Spleen (tissue), 11 donors: ENCODE results near the gene TENM4. TPM values are rescaled to one million over a fixed set of nuclear protein-coding genes. Genes with fewer than 3 reads are reported as not detected.

ENCODE experiments used
- DNase-seq: peaks from one replicate; pipeline ENCODE4 v3.0.0-alpha.2; 2020
- H3K27ac ChIP-seq, 8 donors: fragments of 200-600 bp; sonication (generic) in 7 of 8; 1 replicate in 4 of 8; 2 replicates in 4 of 8; pipeline versions ENCODE4 v1.5.0 to v1.8.0; 2016 to 2021; ENCODE audit warnings: inconsistent platforms in 4 of 8, mild to moderate bottlenecking in 4 of 8, moderate library complexity in 1 of 8
- H3K27me3 ChIP-seq, 7 donors: fragments of 200-600 bp; sonication (generic) in 6 of 7; replicated peaks in 1 of 7; 1 replicate in 4 of 7; 2 replicates in 3 of 7; pipeline versions ENCODE4 v1.5.0 to v1.8.0; 2016 to 2021; ENCODE audit warnings: inconsistent platforms in 3 of 7, mild to moderate bottlenecking in 1 of 7
- H3K36me3 ChIP-seq, 6 donors: fragments of 200-600 bp; sonication (generic) in 5 of 6; 1 replicate in 4 of 6; 2 replicates in 2 of 6; pipeline versions ENCODE4 v1.5.0 to v1.8.0; 2016 to 2021; ENCODE audit warnings: inconsistent platforms in 2 of 6
- H3K4me1 ChIP-seq, 6 donors: fragments of 200-600 bp; sonication (generic) in 5 of 6; 1 replicate in 3 of 6; 2 replicates in 3 of 6; pipeline versions ENCODE4 v1.5.0 to v1.8.0; 2016 to 2021; ENCODE audit warnings: inconsistent platforms in 3 of 6
- H3K4me3 ChIP-seq, 8 donors: fragments of 200-600 bp; sonication (generic) in 7 of 8; 1 replicate in 4 of 8; 2 replicates in 4 of 8; pipeline versions ENCODE4 v1.5.0 to v1.8.0; 2016 to 2021; ENCODE audit warnings: inconsistent platforms in 4 of 8, mild to moderate bottlenecking in 4 of 8, moderate library complexity in 2 of 8
- H3K9me3 ChIP-seq, 8 donors: fragments of 200-600 bp; sonication (generic) in 7 of 8; 1 replicate in 4 of 8; 2 replicates in 4 of 8; pipeline versions ENCODE4 v1.5.0 to v1.8.0; 2016 to 2021; ENCODE audit warnings: inconsistent platforms in 4 of 8
- CTCF ChIP-seq, 11 experiments: fragments of 200-600 bp in 7 of 11; fragments of 450-650 bp in 4 of 11; sonication (generic) in 4 of 11; IDR thresholded peaks in 8 of 11; conservative IDR thresholded peaks in 3 of 11; 1 replicate in 7 of 11; 2 replicates in 4 of 11; pipeline versions ENCODE4 v1.4.0 to v1.8.0; 2016 to 2021; ENCODE audit warnings: antibody characterized with exemption in 11 of 11, inconsistent platforms in 4 of 11, mild to moderate bottlenecking in 1 of 11
- POLR2A ChIP-seq, 3 donors: fragments of 450-650 bp; IDR thresholded peaks; one replicate each; pipeline ENCODE4 v1.5.1; 2017; ENCODE audit warnings: antibody characterized with exemption in 3 of 3, mild to moderate bottlenecking in 1 of 3
- POLR2AphosphoS5 ChIP-seq, 3 donors: sonication (generic); formaldehyde crosslinking; IDR thresholded peaks; one replicate each; pipeline ENCODE4 v1.5.1; 2017; ENCODE audit warnings: antibody characterized with exemption in 3 of 3
- WGBS, 5 donors: extraction: QIAGEN DNeasy Blood & Tissue Kit in 3 of 5; methylation state at CpG; one replicate each; pipeline versions ENCODE4 v1.1.5 to v1.1.7; 2013 to 2018; 5-methylcytosine and 5-hydroxymethylcytosine counted together
- intact Hi-C: fragments of 100-400 bp; cut with DNase I; formaldehyde crosslinking; loops from one replicate; pipeline ENCODE4 v1.15.0; 2023; ENCODE audit warnings: low total_unique reads
- polyA plus RNA-seq, 3 donors: library from polyadenylated mRNA; stranded (reverse); fragments of 200-250 nt; gene quantifications; one replicate each; pipeline ENCODE4 v1.2.1, GENCODE V29; 2013
- total RNA-seq, 7 donors: library from RNA; depleted of rRNA in 3 of 7; stranded (reverse); fragments of >200 nt in 3 of 7; fragmentation: NEBNext Ultra II Directional in 4 of 7; extraction: Animal tissue kit (Norgen Biotek cat#: 25700) in 4 of 7; gene quantifications; one replicate each; pipeline versions ENCODE4 v1.1.0 to v1.2.1, GENCODE V29; 2016 to 2021
- donor health status: healthy with polysubstance abuse.
- donor health status: DM: no; HTN: no; CAD: no; lungs with moderate emphysema.
- donor health status: DM: no; HTN: no; CAD: no.
- donor health status: Bipolar disorder and iron deficiency.
- donor health status: healthy.
- donor health status: DM: no; HTN: no; CAD: no.
- donor health status: DM: yes; HTN: yes; CAD: no.

The TENM4 gene
- total and polyA plus RNA-seq, 10 donors, result 0.09 to 4.5 (median 1.2) TPM

DNA sequence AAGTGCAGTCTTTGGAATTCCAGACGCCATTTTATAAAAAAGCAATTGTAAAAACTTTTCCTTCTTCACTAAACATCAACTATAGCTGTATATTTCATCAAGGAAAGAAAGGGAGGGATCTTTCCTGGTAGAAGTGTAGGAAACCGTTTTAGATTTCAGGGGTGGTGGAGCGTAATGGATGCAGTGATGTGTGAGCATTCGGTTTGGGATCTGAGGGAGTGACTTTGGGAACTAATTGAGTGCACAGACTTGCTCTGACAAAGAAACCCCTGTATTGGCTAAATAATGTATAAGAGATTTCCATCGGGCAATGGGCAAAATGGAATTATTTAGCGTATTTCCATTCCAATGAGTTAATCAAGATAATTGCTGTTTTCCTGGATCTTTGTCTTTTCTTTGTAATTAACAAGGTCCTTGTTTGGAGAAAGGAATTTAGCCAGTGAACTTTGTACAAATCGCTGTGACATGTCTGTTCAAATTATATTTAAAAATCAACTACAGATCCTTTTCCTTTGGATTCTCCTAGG, 741.2 kb downstream of the TENM4 start:
- peaks cover 0 to 29% (median 0%) of the 10 kb centered on the region in 7 donors for H3K27me3 ChIP-seq
- H3K36me3 ChIP-seq, result no peaks in the 10 kb centered on the region
- no peak overlapping the region for H3K27ac ChIP-seq
- H3K4me3 ChIP-seq, result no peak overlapping the region
- no peaks in the 10 kb centered on the region for H3K9me3 ChIP-seq
- TF ChIP-seq POLR2A (IDR thresholded peaks at IDR 0.05), result no peak
- TF ChIP-seq POLR2AphosphoS5 (IDR thresholded peaks at IDR 0.05), result no peak
- no peak for DNase-seq
- intact Hi-C loops, result no loop called here
- no peaks in the 10 kb centered on the region for H3K4me1 ChIP-seq
- 85 to 93% (median 86%) methylated on average over 7 of the region's 7 CpGs for WGBS, 5 donors

GRCh38 chr11:78698612-78699011, 742.2 kb downstream of the TENM4 start:
- no peaks in the 10 kb centered on the region for H3K9me3 ChIP-seq
- DNase-seq, result no peak
- intact Hi-C loops, result no loop called here
- H3K36me3 ChIP-seq, result no peaks in the 10 kb centered on the region
- 88 to 96% (median 90%) methylated on average over 3 of the region's 3 CpGs for WGBS, 5 donors
- TF ChIP-seq CTCF (IDR thresholded peaks at IDR 0.05 in 8 of 11, conservative IDR thresholded peaks at IDR 0.05 in 3 of 11), result no peak
- TF ChIP-seq POLR2AphosphoS5 (IDR thresholded peaks at IDR 0.05), result no peak
- TF ChIP-seq POLR2A (IDR thresholded peaks at IDR 0.05), result no peak
- H3K4me1 ChIP-seq, result no peaks in the 10 kb centered on the region
- H3K4me3 ChIP-seq, result no peak overlapping the region
- no peak overlapping the region for H3K27ac ChIP-seq
- peaks cover 0 to 29% (median 0%) of the 10 kb centered on the region in 7 donors for H3K27me3 ChIP-seq

- Histone ChIP-seq H3K4me3 (no peak overlapping the region), H3K4me1 (no peaks in the 10 kb centered on the region), H3K27ac (no peak overlapping the region), H3K27me3 (peaks cover 0 to 29% (median 0%) of the 10 kb centered on the region in 7 donors), H3K9me3 (no peaks in the 10 kb centered on the region), H3K36me3 (no peaks in the 10 kb centered on the region)
- 78 to 87% (median 80%) methylated on average over 7 of the region's 7 CpGs for WGBS, 5 donors
- intact Hi-C loops, result no loop called here
- TF ChIP-seq CTCF (IDR thresholded peaks at IDR 0.05 in 8 of 11, conservative IDR thresholded peaks at IDR 0.05 in 3 of 11) (no peak), POLR2AphosphoS5 (IDR thresholded peaks at IDR 0.05) (no peak), POLR2A (IDR thresholded peaks at IDR 0.05) (no peak)
- no peak for DNase-seq
Measured at GRCh38 chr11:78696177-78696576, 744.7 kb downstream of the TENM4 start.

DNA sequence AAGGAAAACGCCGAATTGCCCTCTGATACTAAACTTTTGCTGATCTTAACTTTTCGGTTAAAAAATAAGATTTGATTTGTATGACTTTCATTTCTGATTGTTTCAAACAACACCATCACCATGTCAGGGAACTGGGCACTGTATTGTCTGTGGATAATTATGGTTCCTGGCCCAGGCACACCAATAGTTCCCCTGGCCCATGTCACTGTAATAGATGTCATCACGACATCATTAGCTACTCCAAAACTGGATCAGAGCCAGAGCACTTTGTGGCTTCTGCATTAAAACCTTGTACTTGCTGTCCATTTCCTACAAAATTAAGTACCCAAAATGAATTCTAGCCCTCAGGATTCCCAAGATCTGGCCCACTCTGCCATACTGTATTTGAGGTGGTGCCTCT, 746.7 kb downstream of the TENM4 start:
- Histone ChIP-seq H3K9me3 (no peaks in the 10 kb centered on the region), H3K4me1 (no peaks in the 10 kb centered on the region), H3K27me3 (peaks cover 0 to 25% (median 0%) of the 10 kb centered on the region in 7 donors), H3K4me3 (no peak overlapping the region), H3K36me3 (no peaks in the 10 kb centered on the region), H3K27ac (no peak overlapping the region)
- TF ChIP-seq POLR2AphosphoS5 (IDR thresholded peaks at IDR 0.05), result no peak
- TF ChIP-seq POLR2A (IDR thresholded peaks at IDR 0.05), result no peak
- TF ChIP-seq CTCF (IDR thresholded peaks at IDR 0.05 in 8 of 11, conservative IDR thresholded peaks at IDR 0.05 in 3 of 11), result no peak
- intact Hi-C loops, result no loop called here
- WGBS, 5 donors, result 75 to 91% (median 86%) methylated on average over 4 of the region's 4 CpGs
- DNase-seq, result no peak

GRCh38 chr11:78691215-78691614, 749.6 kb downstream of the TENM4 start:
- intact Hi-C loops, result no loop called here

More at GRCh38 chr11:78691215-78691614, 749.6 kb downstream of the TENM4 start:
- H3K4me3 ChIP-seq, result no peak overlapping the region
- no peak for TF ChIP-seq CTCF (IDR thresholded peaks at IDR 0.05 in 8 of 11, conservative IDR thresholded peaks at IDR 0.05 in 3 of 11)
- no peak for TF ChIP-seq POLR2AphosphoS5 (IDR thresholded peaks at IDR 0.05)
- no peak for TF ChIP-seq POLR2A (IDR thresholded peaks at IDR 0.05)
- DNase-seq, result no peak
- H3K36me3 ChIP-seq, result no peaks in the 10 kb centered on the region
- WGBS, 5 donors, result 77 to 94% (median 82%) methylated on average over 2 of the region's 2 CpGs
- no peaks in the 10 kb centered on the region for H3K4me1 ChIP-seq
- H3K27me3 ChIP-seq, result peaks cover 0 to 4% (median 0%) of the 10 kb centered on the region in 7 donors
- no peaks in the 10 kb centered on the region for H3K9me3 ChIP-seq
- H3K27ac ChIP-seq, result no peak overlapping the region
